GM21737 (cell line): Measurements from ENCODE around the gene MYH16.
"Not testable (repeated sequence)": the region's sequence is repeated elsewhere in the genome, so short reads cannot be mapped to it uniquely, and the experiment has no call there.

ENCODE experiments used
- ATAC-seq: cut with Tn5 transposase; IDR thresholded peaks from one replicate; pipeline ENCODE4 v1.9.1; 2021; ENCODE audit warnings: mild to moderate bottlenecking, moderate library complexity; ENCODE audit not compliant: unreplicated experiment

MYH16 gene

GRCh38 chr7:99350641-99351040 lies 78.0 kb downstream of the MYH16 start:
- not testable (repeated sequence) for ATAC-seq

- ATAC-seq, result no peak
These were observed 79.6 kb downstream of the MYH16 start for GRCh38 chr7:99352247-99352646.

GRCh38 chr7:99355098-99355497 lies 82.5 kb downstream of the MYH16 start:
- ATAC-seq, result no peak

- no peak for ATAC-seq
These were observed 85.3 kb downstream of the MYH16 start for GRCh38 chr7:99357701-99358490.

GRCh38 chr7:99358521-99358920 lies 85.9 kb downstream of the MYH16 start:
- ATAC-seq, result not testable (repeated sequence)

GRCh38 chr7:99359465-99360154 lies 87.0 kb downstream of the MYH16 start:
- ATAC-seq, result no peak
